RWPE1 (cell line): ENCODE results near the gene MME.

Experiments
- CTCF ChIA-PET: fragments of 350-600 bp; sonication (Branson Sonifier 250); formaldehyde crosslinking; extraction: SDS; loops from one replicate; lab custom pipeline; 2021; lab: Yijun Ruan, JAX
- POLR2A ChIA-PET: fragments of 400-600 bp; formaldehyde crosslinking; extraction: SDS; loops from one replicate; lab custom pipeline; 2020; ENCODE audit warnings: antibody characterized with exemption; ENCODE audit not compliant: low non-redundant PET; lab: Yijun Ruan, JAX
- DNase-seq: peaks from one replicate; pipeline ENCODE4 v3.0.0; 2012; ENCODE audit warnings: low spot score
- H3K27ac ChIP-seq: fragments of 450-650 bp; 2 replicates; pipeline ENCODE4 v1.5.1; 2017
- TF ChIP-seq, protein P1 (sequence below): fragments of 450-650 bp; conservative IDR thresholded peaks from 2 replicates; pipeline ENCODE4 v1.5.1; 2017; ENCODE audit warnings: low read depth, mild to moderate bottlenecking

MME gene

DNA sequence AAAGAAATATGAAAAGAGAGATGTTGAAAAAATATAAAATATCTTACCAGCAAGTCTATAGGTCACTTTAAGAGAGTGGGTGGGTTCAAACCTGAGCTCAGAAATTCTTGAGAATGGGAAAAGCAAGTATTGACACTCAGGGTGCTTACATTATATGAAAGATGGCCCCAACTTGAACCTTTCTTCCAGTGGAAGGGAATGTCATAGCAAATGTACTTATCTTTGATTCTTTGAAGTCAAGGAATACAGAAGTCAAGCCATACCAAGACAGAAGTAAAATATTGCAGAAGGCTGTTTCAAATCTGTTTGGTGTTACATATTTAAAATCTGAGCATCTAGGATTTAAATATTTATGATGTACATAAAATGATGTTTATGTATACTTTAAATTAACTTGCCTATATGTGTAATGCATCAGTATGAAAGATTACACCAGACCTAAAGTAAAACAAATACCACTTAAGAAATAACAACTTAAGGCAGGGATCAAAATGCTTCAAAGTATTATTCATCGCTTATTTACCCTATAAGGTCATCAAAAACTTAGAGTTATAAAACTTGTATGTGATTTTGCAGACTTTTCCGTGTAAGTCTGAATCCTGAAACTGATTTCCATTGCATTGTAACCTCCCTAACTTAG is 8.7 kb downstream of the MME start:
- DNase-seq: no peak
- CTCF ChIA-PET: no interaction called here
- POLR2A ChIA-PET: no interaction called here

DNA sequence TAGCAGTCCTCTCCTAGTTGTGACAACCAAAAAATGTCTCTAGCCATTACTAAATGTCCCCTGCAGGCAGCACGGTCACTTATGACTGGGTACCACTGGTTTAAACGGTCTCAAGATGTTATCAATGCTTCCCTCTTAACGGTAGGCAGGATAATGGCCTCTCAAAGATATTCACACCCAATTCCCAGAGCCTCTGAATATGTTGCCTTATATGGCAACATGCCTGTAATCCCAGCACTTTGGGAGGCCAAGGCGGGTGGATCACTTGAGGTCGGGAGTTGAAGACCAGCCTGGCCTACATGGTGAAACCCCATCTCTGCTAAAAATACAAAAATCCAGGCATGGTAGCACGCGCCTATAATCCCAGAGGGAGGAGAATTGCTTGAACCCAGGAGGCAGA is 9.4 kb downstream of the MME start:
- POLR2A ChIA-PET: no interaction called here
- no peak overlapping the region for H3K27ac ChIP-seq
- CTCF ChIA-PET: no interaction called here
- TF ChIP-seq, protein P1, sequence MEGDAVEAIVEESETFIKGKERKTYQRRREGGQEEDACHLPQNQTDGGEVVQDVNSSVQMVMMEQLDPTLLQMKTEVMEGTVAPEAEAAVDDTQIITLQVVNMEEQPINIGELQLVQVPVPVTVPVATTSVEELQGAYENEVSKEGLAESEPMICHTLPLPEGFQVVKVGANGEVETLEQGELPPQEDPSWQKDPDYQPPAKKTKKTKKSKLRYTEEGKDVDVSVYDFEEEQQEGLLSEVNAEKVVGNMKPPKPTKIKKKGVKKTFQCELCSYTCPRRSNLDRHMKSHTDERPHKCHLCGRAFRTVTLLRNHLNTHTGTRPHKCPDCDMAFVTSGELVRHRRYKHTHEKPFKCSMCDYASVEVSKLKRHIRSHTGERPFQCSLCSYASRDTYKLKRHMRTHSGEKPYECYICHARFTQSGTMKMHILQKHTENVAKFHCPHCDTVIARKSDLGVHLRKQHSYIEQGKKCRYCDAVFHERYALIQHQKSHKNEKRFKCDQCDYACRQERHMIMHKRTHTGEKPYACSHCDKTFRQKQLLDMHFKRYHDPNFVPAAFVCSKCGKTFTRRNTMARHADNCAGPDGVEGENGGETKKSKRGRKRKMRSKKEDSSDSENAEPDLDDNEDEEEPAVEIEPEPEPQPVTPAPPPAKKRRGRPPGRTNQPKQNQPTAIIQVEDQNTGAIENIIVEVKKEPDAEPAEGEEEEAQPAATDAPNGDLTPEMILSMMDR: no peak
- no peak for DNase-seq

More for the DNA sequence above, 8.7 kb downstream of the MME start:
- H3K27ac ChIP-seq: no peak overlapping the region
- TF ChIP-seq, protein P1: no peak

DNA sequence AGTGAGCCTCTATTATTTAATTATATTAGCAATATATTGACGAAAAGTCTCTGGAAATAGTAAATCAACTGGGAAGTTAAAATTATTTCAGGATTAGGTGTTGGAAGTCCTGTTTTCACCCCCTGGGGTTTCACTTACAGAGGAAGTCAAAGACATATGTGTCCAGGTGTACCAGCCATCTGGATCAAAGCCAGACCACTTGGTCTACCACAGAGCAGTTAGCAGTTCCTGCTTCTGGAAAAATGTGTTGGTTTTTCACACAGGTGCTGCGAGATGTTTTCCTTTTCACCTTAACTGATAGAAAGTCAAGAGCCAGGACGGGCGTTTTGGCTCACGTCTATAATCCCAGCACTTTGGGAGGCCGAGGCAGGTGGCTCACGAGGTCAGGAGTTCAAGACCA is 13.1 kb downstream of the MME start:
- CTCF ChIA-PET: interaction anchor here (0.6 kb wide), 2 partner anchors 17 to 727 kb away, joined by 3 to 4 read pairs; no protein-coding TSS in a partner anchor
- POLR2A ChIA-PET: no interaction called here
- no peak overlapping the region for H3K27ac ChIP-seq
- TF ChIP-seq, protein P1: no peak
- DNase-seq: no peak

DNA sequence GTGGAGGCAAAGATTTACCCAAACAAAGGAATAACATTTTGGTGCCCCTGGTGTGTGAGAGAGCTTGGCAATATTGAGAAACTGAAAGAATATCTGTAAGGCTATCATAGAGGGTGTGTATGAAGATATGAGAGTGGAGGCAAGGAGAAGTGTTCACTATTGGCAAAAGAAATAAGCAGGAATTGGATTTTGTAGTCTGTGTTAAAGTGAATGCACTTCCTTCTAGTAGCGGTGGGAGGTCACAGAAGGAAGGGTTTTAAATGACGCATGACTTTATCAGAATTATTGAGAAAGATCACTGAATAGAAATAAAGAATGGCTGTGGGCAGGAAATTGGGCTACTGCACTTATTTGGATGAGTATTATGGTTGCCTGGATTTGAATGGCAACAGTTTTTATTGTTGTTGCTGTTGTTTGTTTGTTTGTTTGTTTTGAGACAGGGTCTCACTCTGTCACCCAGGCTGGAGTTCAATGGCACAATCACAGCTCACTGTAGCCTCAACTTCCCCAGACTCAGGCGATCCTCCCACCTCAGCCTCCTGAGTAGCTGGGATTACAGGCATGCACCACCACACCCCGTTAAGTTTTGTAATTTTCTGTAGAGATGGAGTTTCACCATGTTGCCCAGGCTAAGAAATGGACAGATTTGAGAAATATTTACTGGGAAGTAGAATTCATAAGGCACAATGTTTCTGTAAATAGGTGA is 16.3 kb downstream of the MME start:
- no peak overlapping the region for H3K27ac ChIP-seq
- no peak for DNase-seq
- ChIA-PET POLR2A (no interaction called here), CTCF (interaction anchor here (0.6 kb wide), 1 partner anchor 16 kb away, joined by 3 read pairs; no protein-coding TSS in a partner anchor)
- TF ChIP-seq, protein P1: no peak

DNA sequence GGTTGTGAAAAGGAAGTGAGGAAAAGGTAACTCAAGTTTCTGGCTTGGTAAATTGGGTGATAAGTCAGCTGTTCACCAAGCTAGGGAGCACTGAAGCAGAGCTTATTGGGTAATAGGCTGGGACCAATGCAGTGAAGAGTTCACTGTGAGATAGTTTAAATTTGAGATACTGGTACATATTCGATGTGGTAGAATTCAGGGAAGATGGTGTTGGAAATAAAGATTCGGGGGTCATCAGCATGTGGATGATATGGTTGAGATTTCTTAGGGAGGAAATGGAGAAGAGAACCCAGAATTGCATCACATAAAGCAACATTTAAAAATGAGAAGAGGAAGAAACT is 16.9 kb downstream of the MME start:
- H3K27ac ChIP-seq: no peak overlapping the region
- TF ChIP-seq, protein P1: no peak
- no peak for DNase-seq
- ChIA-PET CTCF (no interaction called here), POLR2A (no interaction called here)

DNA sequence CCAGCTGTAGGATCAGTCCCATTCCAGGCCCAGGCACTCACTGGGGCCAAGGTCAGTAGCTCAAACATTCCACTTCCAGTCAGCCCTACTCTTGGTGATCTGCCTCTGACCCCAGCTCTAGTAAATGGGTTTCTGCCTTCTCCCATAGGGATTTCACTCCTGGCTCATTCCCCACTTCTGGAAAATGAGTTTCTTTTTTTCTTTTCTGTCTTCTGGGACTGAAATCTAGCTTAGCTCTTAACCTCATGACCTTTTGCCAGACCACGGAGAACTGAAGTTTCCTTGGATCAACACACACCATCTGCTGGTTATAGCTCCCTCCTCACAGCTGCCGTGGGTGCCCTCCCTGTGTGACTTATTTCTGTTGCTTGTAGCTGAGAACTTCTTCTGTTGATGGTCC is 21.3 kb downstream of the MME start:
- H3K27ac ChIP-seq: no peak overlapping the region
- TF ChIP-seq, protein P1: no peak
- ChIA-PET CTCF (interaction anchor here (0.6 kb wide), 1 partner anchor 119 kb away, joined by 3 read pairs; no protein-coding TSS in a partner anchor), POLR2A (no interaction called here)
- DNase-seq: no peak
